HCT116 (cell line): Measurements from ENCODE around the gene GPR142.

Source experiments
- CEBPB ChIP-seq: IDR thresholded peaks from 2 replicates; pipeline ENCODE4 v1.6.1; 2012; ENCODE audit warnings: low read depth
- EGR1 ChIP-seq: IDR thresholded peaks from 2 replicates; pipeline ENCODE4 v1.6.1; 2012; ENCODE audit warnings: low read depth
- POLR2A ChIP-seq: IDR thresholded peaks from 2 replicates; pipeline ENCODE4 v1.7.0; 2011; ENCODE audit warnings: borderline replicate concordance; ENCODE audit not compliant: insufficient read depth, insufficient read length; ENCODE audit errors: extremely low read depth
- YY1 ChIP-seq: IDR thresholded peaks from 2 replicates; pipeline ENCODE4 v1.6.1; 2011; ENCODE audit warnings: low read length, low read depth, moderate library complexity, mild to moderate bottlenecking; ENCODE audit not compliant: insufficient replicate concordance; ENCODE audit errors: extremely low read depth
- TF ChIP-seq, protein P1 (sequence below), 3 experiments: fragments of 200-600 bp in 1 of 3; sonication (generic) in 1 of 3; IDR thresholded peaks in 2 of 3; conservative IDR thresholded peaks in 1 of 3; 2 replicates each; pipeline ENCODE4 v1.5.1; 2012 to 2017; ENCODE audit warnings: low read depth in 2 of 3, low read length in 2 of 3, antibody characterized with exemption in 1 of 3, borderline replicate concordance in 1 of 3, control low read depth in 1 of 3, mild to moderate bottlenecking in 1 of 3, mixed read lengths in 1 of 3, mixed run types in 1 of 3, moderate library complexity in 1 of 3; ENCODE audit not compliant: insufficient read depth in 1 of 3

DNA sequence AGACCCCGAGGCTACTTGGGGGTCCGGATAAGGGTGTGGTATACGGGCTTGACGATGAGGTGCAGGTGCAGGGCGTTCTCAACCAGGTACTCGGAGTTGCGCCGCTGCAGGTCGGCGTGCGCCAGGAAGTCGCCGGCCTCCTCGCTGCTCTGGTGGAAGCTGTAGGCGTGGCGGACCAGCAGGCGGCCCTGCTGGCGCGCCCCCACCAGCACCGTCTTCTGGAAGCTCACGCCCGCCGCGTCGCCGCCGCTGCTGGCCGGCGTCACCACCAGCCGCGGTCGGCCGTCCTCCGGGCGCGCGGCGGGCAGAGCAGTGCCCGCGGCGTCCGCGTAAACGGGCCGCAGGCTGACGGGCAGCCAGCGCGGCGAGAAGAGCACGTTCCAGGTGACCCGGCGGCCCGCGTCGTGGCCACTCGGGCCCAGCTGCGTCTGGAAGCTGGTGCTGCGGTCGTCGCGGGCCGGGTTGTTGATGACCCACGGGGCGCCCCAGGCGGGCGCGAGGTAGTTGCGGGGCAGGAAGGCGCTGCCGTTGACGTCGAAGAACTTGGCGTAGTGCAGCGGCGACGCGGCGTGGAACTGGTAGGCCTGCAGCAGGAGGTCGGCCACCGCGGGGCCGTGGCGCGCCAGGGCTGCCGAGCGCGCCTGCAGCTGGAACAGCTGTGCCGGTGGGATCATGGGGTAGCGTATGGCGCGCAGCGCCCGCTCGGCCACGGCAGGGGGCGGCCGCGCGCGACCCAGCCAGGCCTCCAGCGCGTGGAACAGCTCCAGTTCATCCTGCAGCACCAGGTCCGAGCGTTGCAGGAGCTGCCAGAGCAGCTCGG, 10.4 kb upstream of the GPR142 start:
- TF ChIP-seq CEBPB (no peak), EGR1 (no peak), YY1 (no peak), POLR2A (no peak)
- TF ChIP-seq, protein P1, sequence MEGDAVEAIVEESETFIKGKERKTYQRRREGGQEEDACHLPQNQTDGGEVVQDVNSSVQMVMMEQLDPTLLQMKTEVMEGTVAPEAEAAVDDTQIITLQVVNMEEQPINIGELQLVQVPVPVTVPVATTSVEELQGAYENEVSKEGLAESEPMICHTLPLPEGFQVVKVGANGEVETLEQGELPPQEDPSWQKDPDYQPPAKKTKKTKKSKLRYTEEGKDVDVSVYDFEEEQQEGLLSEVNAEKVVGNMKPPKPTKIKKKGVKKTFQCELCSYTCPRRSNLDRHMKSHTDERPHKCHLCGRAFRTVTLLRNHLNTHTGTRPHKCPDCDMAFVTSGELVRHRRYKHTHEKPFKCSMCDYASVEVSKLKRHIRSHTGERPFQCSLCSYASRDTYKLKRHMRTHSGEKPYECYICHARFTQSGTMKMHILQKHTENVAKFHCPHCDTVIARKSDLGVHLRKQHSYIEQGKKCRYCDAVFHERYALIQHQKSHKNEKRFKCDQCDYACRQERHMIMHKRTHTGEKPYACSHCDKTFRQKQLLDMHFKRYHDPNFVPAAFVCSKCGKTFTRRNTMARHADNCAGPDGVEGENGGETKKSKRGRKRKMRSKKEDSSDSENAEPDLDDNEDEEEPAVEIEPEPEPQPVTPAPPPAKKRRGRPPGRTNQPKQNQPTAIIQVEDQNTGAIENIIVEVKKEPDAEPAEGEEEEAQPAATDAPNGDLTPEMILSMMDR (IDR thresholded peaks at IDR 0.05 in 2 of 3, conservative IDR thresholded peaks at IDR 0.05 in 1 of 3; ENCODE audit: borderline replicate concordance in 1 of 3, insufficient read depth in 1 of 3, low read depth in 2 of 3, low read length in 2 of 3) = no peak
